Left ventricle myocardium inferior (tissue), 1 donor: ENCODE measurements around the gene MMP14. TPM values are rescaled to one million over a fixed set of nuclear protein-coding genes. Genes with fewer than 3 reads are reported as not detected.
"Not testable (repeated sequence)": the region's sequence is repeated elsewhere in the genome, so short reads cannot be mapped to it uniquely, and the experiment has no call there.

Experiments
- DNase-seq: peaks from one replicate; pipeline ENCODE4 v3.0.0-alpha.2; 2020
- H3K27ac ChIP-seq: fragments of 200-600 bp; replicated peaks from 2 replicates; pipeline ENCODE4 v1.8.0; 2021
- H3K27me3 ChIP-seq: fragments of 200-600 bp; 2 replicates; pipeline ENCODE4 v1.8.0; 2021; ENCODE audit warnings: low read depth
- H3K36me3 ChIP-seq: fragments of 200-600 bp; 2 replicates; pipeline ENCODE4 v1.8.0; 2021
- H3K4me1 ChIP-seq: fragments of 200-600 bp; 2 replicates; pipeline ENCODE4 v1.8.0; 2021
- H3K4me3 ChIP-seq: fragments of 200-600 bp; 2 replicates; pipeline ENCODE4 v1.8.0; 2021; ENCODE audit warnings: mild to moderate bottlenecking, moderate library complexity
- H3K9me3 ChIP-seq: fragments of 200-600 bp; replicated peaks from 2 replicates; pipeline ENCODE4 v1.8.0; 2021
- intact Hi-C: fragments of 100-400 bp; cut with micrococcal nuclease; formaldehyde crosslinking; loops from one replicate; pipeline ENCODE4 v1.11.0; 2022
- total RNA-seq: library from RNA; stranded (reverse); fragmentation: NEBNext Ultra II Directional; extraction: Animal tissue kit (Norgen Biotek cat#: 25700); gene quantifications from one replicate; pipeline ENCODE4 v1.2.1, GENCODE V29; 2021
- TF ChIP-seq, protein P1 (sequence below): fragments of 200-600 bp; IDR thresholded peaks from 2 replicates; pipeline ENCODE4 v1.8.0; 2021; ENCODE audit warnings: antibody characterized with exemption, mild to moderate bottlenecking, borderline replicate concordance
- donor health status: DM: no; HTN: yes; CAD: no; lungs with severe emphysema.

The MMP14 gene
- total RNA-seq, 1 donor from 2014 or later = 22.1 TPM

DNA sequence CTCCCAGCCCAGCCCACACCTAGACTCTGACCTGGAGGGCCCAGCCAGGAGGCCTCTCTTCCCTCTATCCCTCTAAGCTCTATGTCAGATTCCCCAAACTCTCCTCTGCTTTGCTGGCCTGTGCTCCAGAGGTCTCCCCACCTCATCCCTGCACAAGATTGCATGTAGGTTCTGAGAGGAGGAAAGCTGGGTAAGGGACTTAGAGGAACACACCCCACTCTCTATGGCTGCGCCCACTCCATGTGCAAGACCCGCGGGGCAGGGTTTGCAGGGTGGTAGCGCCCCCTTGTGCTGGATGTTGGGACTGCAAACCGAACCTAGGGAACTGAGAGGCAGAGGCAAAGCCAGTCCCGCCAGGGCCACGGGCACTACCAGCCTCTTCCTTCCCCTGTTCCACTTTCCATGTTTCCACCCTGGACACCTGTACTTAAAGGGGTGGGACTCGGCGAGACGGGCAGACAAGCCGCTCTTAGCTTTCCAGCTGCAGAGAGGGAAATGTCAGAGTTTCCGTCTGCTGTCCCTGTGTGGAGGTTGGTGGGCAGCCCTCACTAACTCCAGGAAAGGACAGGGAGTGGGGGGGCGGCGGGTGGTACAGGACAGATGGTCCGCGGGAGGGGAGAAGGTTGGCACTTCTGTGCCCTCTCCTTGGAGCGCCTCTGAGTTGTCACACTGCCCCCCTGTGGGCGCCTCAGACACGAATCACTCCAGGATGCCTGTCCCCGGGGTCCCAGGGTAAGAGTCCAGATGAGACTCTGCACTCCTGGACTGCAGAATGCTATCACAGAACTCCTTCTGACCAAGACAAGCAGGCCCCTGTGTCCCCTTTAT, 16.8 kb downstream of the MMP14 start:
- Histone ChIP-seq H3K27ac (peak overlapping the region; percentile 44), H3K27me3 (no peaks in the 10 kb centered on the region), H3K9me3 (peaks cover 8% of the 10 kb centered on the region), H3K4me3 (peak overlapping the region; percentile 68), H3K36me3 (no peaks in the 10 kb centered on the region), H3K4me1 (peaks cover 48% of the 10 kb centered on the region)
- TF ChIP-seq, protein P1, sequence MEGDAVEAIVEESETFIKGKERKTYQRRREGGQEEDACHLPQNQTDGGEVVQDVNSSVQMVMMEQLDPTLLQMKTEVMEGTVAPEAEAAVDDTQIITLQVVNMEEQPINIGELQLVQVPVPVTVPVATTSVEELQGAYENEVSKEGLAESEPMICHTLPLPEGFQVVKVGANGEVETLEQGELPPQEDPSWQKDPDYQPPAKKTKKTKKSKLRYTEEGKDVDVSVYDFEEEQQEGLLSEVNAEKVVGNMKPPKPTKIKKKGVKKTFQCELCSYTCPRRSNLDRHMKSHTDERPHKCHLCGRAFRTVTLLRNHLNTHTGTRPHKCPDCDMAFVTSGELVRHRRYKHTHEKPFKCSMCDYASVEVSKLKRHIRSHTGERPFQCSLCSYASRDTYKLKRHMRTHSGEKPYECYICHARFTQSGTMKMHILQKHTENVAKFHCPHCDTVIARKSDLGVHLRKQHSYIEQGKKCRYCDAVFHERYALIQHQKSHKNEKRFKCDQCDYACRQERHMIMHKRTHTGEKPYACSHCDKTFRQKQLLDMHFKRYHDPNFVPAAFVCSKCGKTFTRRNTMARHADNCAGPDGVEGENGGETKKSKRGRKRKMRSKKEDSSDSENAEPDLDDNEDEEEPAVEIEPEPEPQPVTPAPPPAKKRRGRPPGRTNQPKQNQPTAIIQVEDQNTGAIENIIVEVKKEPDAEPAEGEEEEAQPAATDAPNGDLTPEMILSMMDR = peak; percentile 87
- intact Hi-C loops = loop anchor here (5.0 to 10.0 kb wide), 2 partner anchors 36 to 288 kb away; partner anchors contain the start of gene SLC7A7
- DNase-seq = peak; percentile 90

DNA sequence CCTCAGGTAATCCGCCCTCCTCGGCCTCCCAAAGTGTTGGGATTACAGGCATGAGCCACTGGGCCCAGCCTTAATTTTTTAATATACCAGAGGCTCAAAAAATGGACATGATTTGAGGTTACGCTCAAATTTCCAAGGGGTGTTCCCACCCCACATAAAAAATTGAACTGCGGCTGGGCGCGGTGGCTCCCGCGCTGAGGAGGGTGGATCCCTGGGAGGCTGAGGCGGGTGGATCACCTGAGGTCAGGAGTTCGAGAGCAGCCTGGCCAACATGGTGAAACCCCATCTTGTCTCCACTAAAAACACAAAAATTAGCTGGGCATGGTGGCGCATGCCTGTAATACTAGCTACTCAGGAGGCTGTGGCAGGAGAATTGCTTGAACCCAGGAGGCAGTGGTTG, 17.9 kb downstream of the MMP14 start:
- peaks cover 36% of the 10 kb centered on the region for H3K4me1 ChIP-seq
- not testable (repeated sequence) for H3K27ac ChIP-seq, H3K36me3 ChIP-seq, H3K9me3 ChIP-seq, H3K4me3 ChIP-seq, DNase-seq, H3K27me3 ChIP-seq
- intact Hi-C loops = loop anchor here (5.0 to 10.0 kb wide), 2 partner anchors 37 to 289 kb away; partner anchors contain the start of gene SLC7A7

DNA sequence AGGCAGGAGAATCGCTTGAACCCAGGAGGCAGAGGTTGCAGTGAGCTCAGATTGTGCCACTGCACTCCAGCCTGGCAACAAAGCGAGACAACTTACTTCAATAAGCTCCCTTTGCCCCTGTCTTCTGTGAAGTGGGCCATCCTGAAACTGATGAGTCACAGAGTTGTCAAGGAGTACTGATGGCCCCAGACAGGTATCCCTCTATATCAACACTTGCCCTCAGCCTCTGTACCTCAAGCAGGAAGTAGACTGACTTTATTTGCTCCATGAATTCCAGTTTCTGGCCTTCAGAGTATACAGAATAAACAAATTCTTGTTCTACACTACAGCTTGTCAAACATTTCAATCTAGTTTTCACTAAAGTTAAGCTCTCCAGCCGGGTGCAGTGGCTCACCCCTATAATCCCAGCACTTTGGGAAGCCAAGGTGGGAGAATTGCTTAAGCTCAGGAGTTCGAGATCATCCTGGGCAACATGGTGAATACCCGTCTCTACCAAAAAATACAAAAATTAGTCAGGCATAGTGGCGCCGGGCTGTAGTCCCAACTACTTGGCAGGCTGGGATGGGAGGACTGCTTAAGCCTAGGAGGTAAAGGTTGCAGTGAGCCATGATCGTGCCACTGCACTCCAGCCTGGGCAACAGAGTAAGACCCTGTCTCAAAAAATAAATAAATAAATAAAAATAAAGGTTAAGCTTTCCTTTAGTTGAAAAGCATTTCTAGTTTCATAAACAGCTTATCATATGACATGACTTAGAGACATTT, 18.8 kb downstream of the MMP14 start:
- intact Hi-C loops = loop anchor here (5.0 to 10.0 kb wide), 2 partner anchors 38 to 290 kb away; partner anchors contain the start of gene SLC7A7
- Histone ChIP-seq H3K27me3 (no peaks in the 10 kb centered on the region), H3K9me3 (peaks cover 8% of the 10 kb centered on the region), H3K4me1 (peaks cover 28% of the 10 kb centered on the region), H3K36me3 (no peaks in the 10 kb centered on the region), H3K27ac (no peak overlapping the region), H3K4me3 (no peak overlapping the region)
- DNase-seq = no peak
- TF ChIP-seq, protein P1 = no peak

DNA sequence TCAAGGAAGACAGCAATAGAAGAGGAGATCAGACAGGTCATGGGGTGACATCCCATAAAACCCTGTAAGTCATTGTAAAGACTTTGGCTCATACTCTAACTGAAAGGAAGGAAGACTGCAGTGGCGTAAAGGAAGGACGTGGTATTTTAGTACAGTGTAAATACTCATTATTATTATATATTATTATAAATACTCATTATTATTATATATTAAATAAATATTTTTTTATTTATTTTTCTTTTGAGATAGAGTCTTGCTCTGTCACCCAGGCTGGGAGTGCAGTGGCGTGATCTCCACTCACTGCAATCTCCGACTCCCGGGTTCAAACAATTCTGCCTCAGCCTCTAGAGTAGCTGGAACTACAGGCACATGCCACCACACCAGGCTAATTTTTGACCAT, 20.0 kb downstream of the MMP14 start:
- no peak for DNase-seq
- TF ChIP-seq, protein P1 = no peak
- Histone ChIP-seq H3K4me3 (no peak overlapping the region), H3K36me3 (no peaks in the 10 kb centered on the region), H3K27ac (no peak overlapping the region), H3K9me3 (peaks cover 8% of the 10 kb centered on the region), H3K27me3 (no peaks in the 10 kb centered on the region), H3K4me1 (peaks cover 15% of the 10 kb centered on the region)
- intact Hi-C loops = loop anchor here (10.0 kb wide), 1 partner anchor 292 kb away; no protein-coding TSS in a partner anchor

DNA sequence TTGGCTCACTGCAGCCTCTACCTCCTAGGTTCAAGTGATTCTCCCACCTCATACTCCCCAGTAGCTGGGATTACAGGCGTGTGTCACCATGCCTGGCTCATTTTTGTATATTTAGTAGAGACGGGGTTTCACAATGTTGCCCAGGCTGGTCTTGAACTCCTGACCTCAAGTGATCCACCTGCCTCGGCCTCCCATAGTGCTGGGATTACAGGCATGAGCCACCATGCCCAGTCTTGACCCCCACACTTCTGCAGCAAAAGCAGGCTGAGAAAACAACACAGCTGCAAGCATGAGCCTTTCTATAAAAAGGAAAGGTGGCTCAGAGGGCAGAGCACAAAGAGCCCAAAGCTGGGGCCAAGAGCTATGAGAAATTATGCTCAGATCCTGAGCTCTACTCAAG, 24.0 kb downstream of the MMP14 start:
- intact Hi-C loops, H3K9me3 ChIP-seq, DNase-seq, H3K27me3 ChIP-seq, H3K4me3 ChIP-seq, H3K27ac ChIP-seq, H3K4me1 ChIP-seq, H3K36me3 ChIP-seq: not testable (repeated sequence)

DNA sequence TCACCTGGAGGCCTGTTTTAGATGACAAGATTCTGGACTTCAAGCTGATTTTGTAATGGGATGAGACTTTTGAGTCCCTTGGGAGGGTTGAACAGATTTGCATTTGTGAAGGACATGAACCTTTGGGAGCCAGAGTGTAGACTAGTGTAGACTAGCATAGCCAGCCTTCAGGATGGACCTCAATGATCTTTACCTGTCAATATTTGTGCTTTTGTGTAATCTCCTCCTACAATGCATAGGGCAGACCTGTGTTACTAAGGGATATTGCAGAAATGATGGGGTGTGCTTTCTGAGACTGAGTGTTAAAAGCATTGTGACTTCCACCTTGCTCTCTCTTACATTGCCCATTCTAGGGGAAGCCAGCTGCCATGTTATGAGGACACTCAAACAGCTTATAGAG, 25.3 kb downstream of the MMP14 start:
- no peaks in the 10 kb centered on the region for H3K4me1 ChIP-seq

More for the DNA sequence above, 25.3 kb downstream of the MMP14 start:
- no peaks in the 10 kb centered on the region for H3K27me3 ChIP-seq
- intact Hi-C loops = no loop called here
- no peak overlapping the region for H3K4me3 ChIP-seq
- peaks cover 8% of the 10 kb centered on the region for H3K9me3 ChIP-seq
- TF ChIP-seq, protein P1 = no peak
- DNase-seq = no peak
- H3K36me3 ChIP-seq = no peaks in the 10 kb centered on the region
- H3K27ac ChIP-seq = no peak overlapping the region
